ENCODE measurements around the gene UROC1.

The UROC1 gene

DNA sequence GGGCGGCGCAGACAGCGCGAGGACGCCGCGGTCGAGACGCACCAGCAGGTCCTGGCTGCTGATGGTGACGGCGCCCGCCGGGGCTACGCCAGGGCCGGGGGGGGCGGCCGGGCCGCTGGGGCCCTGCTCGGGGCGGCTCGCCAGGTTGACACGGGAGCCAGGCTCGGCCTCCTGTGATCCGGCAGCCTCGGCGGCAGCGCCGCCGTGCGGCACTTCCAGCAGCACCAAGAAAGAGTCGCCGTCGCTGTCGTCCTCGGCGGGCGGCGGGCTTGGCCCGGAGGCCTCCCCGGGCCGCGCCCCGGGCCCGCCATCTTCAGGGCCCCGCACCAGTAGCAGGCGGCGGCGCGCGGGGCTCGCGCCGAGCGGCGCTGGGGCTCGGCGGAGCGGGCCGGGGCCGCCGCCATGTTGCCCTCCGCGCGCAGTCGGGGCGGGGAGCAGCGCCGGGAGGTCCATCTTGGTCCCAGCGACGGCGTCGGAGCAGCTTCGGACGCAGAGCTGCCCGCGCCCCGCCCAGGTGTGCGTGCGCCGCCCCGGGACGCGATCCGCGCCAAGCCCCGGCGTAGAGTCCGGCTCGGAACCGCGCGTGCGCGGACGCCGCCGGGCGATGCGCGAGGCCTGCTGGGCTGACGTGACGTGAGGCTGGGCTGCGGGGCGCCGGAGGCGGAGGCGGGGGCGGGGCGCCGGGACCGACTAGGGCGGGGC, 42.0 kb downstream of the UROC1 start, which contains the start of gene ZXDC:
Gene ZXDC, minus strand, starts transcription at position 479 of the 702 bp plus-strand sequence. Its CDS starts 26 bp downstream, at position 453.
- peak within 1 kb of the TSS; percentile 97 for H3K27ac ChIP-seq
- TF ChIP-seq, protein P1, sequence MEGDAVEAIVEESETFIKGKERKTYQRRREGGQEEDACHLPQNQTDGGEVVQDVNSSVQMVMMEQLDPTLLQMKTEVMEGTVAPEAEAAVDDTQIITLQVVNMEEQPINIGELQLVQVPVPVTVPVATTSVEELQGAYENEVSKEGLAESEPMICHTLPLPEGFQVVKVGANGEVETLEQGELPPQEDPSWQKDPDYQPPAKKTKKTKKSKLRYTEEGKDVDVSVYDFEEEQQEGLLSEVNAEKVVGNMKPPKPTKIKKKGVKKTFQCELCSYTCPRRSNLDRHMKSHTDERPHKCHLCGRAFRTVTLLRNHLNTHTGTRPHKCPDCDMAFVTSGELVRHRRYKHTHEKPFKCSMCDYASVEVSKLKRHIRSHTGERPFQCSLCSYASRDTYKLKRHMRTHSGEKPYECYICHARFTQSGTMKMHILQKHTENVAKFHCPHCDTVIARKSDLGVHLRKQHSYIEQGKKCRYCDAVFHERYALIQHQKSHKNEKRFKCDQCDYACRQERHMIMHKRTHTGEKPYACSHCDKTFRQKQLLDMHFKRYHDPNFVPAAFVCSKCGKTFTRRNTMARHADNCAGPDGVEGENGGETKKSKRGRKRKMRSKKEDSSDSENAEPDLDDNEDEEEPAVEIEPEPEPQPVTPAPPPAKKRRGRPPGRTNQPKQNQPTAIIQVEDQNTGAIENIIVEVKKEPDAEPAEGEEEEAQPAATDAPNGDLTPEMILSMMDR (IDR thresholded peaks at IDR 0.05), result peak; percentile 78
- no peak for TF ChIP-seq ZFX (IDR thresholded peaks at IDR 0.05; ENCODE audit: borderline replicate concordance)

DNA sequence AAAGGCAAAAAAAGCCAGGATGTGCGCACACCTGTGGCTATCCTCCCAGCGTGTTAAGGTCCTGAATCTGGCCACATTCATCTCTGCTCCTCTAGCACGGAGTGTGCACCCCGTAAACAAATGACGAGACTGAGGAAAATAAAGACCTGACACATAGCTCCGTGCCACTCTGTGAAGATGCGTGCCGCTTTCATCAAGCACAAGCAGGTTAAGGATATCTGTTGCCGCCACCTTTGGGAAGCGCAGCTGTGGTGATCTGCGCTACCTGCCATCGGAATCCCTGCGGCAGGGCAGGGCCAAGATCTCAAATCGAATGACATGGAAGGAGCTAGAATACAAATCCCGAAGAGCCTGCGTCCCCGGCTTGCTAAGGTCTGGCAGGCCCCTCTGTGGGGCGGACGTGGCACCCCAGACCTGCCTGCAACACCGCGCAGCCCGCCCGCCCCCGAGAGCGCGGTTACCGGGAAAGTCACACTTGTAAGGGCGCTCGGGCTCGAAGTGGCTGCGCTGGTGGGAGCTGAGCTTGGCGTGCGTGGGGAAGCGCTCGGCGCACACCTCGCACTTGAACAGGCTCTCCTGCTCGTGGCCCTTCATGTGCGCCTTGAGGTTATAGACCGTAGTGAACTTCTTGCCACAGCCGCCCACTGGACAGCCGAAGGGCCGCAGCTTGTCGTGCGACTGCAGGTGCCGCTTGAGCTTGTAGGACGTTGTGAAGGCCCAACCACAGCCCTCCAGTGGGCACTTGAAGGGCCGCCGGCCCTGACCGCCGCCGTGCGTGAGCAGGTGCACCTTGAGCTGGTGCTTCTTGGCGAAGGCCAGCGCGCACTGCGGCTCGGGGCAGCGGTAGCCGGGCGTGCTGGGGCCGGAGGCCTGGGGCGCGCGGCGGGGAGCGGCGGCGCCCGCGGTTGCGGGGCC, 42.8 kb downstream of the UROC1 start:
- peak overlapping the region; percentile 97 for H3K27ac ChIP-seq
- TF ChIP-seq ZFX (IDR thresholded peaks at IDR 0.05; ENCODE audit: borderline replicate concordance), result no peak

GRCh38 chr3:126473292-126474168, 44.0 kb downstream of the UROC1 start:
- no peak overlapping the region; the same call in 1 of the 2 replicates for H3K27ac ChIP-seq
- TF ChIP-seq, protein P1 (IDR thresholded peaks at IDR 0.05), result no peak
- no peak for TF ChIP-seq ZFX (IDR thresholded peaks at IDR 0.05; ENCODE audit: borderline replicate concordance)

DNA sequence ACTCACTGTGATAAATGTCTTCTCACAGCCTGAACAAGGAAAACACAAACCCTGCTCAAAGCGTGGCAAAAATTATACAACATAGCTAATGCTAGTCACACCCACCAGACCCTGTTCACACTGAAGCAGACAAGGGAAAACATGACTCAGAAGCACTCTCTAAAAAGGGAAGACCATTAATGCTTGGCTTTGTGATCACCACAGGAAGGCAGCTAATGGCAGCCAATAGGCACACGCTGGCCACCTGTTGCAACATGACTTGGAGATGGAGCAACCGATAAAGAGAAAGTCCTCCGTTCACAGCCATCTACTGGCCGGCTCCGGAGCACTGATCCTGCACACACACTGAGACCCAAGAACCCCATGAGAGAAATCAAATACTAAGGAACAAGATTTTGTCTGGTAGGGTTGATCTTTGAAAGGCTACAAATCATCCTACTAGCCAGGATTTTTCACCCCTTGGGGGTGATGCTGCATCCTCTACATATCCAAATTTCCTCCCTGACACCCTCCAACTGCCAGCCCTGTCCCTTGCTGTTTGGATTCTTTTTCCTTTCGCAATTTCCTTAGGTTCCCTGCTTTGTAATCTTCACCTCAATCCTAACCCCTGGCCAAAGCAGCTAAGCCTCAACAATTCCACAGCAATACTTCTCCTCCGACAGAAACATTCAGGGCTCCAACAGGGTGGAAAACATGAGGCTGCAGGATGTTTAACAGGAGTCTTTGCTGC, 45.1 kb downstream of the UROC1 start:
- H3K27ac ChIP-seq, result no peak overlapping the region
- no peak for TF ChIP-seq ZFX (IDR thresholded peaks at IDR 0.05; ENCODE audit: borderline replicate concordance)
- TF ChIP-seq, protein P1 (IDR thresholded peaks at IDR 0.05), result no peak

DNA sequence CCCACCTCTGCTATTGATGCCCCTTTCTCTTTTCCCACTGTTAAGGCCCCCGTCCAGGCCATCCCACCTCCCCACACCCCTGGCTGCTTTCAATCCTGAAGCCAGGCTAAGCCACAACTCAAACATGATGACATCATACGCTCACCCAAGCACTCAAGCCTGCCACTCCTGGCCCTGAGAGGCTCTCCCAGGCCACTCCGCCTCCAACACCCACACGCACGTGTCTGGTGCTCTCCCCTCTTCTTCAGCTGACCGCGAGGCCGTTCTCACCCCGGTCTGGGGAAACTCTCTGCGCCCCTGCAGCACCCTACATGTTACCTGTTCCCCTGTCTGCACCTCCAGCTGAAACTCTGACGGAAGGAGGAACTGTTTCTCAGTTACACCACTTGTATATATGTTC, 48.1 kb downstream of the UROC1 start:
- TF ChIP-seq ZFX (IDR thresholded peaks at IDR 0.05; ENCODE audit: borderline replicate concordance), result no peak
- TF ChIP-seq, protein P1 (IDR thresholded peaks at IDR 0.05), result no peak
- H3K27ac ChIP-seq, result no peak overlapping the region

- TF ChIP-seq, protein P1 (IDR thresholded peaks at IDR 0.05), result no peak
- TF ChIP-seq ZFX (IDR thresholded peaks at IDR 0.05; ENCODE audit: borderline replicate concordance), result no peak
- no peak overlapping the region for H3K27ac ChIP-seq
These were observed 49.3 kb downstream of the UROC1 start for GRCh38 chr3:126468028-126468891.

Data from 22Rv1 (cell line).